C4-2B (cell line): ENCODE measurements around the gene TXNDC8.

Experiments
- H3K27ac ChIP-seq: fragments of 450-650 bp; 2 replicates; pipeline ENCODE4 v1.5.1; 2017
- ZFX ChIP-seq: fragments of 450-650 bp; IDR thresholded peaks from 2 replicates; pipeline ENCODE4 v1.6.1; 2017
- TF ChIP-seq, protein P1 (sequence below): fragments of 450-650 bp; conservative IDR thresholded peaks from 2 replicates; pipeline ENCODE4 v1.5.1; 2017; ENCODE audit warnings: mild to moderate bottlenecking

The TXNDC8 gene

DNA sequence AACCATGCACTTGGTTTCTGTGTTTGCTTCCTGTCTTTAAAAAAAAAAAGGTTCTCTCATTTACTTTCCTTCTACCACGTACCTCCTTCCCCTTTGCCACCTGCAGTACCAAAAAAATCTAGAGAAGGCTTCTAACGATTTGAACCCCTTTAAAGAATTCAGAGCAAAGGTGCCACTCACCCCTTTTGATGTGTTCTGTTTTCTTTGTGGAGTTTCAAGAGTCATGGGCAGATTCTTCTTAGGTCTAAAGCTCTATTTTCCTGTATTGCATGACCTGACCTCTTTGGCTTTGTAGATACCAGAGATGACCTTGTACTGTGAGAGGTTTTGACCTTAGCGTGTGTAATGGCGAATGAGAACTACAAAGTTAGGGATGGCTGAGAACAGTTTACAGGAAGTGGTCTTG lies 29.0 kb downstream of the TXNDC8 start:
- TF ChIP-seq ZFX: no peak
- TF ChIP-seq, protein P1, sequence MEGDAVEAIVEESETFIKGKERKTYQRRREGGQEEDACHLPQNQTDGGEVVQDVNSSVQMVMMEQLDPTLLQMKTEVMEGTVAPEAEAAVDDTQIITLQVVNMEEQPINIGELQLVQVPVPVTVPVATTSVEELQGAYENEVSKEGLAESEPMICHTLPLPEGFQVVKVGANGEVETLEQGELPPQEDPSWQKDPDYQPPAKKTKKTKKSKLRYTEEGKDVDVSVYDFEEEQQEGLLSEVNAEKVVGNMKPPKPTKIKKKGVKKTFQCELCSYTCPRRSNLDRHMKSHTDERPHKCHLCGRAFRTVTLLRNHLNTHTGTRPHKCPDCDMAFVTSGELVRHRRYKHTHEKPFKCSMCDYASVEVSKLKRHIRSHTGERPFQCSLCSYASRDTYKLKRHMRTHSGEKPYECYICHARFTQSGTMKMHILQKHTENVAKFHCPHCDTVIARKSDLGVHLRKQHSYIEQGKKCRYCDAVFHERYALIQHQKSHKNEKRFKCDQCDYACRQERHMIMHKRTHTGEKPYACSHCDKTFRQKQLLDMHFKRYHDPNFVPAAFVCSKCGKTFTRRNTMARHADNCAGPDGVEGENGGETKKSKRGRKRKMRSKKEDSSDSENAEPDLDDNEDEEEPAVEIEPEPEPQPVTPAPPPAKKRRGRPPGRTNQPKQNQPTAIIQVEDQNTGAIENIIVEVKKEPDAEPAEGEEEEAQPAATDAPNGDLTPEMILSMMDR: no peak
- no peak overlapping the region for H3K27ac ChIP-seq

DNA sequence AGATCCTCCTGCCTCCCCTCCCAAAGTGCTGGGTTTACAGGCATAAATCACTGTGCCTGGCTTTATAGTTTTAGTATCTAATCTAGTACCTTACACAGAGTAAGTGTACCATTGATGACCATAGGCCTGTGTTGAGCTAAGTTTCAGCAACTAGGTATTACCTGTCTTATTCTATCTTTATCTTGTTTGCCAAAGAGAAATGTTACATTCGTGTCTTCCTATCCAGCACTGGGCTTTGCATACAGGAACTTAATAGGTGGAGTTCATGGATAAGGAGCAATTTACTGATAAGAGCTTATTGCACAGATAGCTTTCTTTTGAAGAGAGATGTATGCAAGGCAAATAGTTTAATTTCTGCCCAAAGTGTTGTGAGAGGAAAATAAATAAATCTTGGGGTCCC lies 30.5 kb downstream of the TXNDC8 start:
- TF ChIP-seq, protein P1: no peak
- no peak for TF ChIP-seq ZFX

DNA sequence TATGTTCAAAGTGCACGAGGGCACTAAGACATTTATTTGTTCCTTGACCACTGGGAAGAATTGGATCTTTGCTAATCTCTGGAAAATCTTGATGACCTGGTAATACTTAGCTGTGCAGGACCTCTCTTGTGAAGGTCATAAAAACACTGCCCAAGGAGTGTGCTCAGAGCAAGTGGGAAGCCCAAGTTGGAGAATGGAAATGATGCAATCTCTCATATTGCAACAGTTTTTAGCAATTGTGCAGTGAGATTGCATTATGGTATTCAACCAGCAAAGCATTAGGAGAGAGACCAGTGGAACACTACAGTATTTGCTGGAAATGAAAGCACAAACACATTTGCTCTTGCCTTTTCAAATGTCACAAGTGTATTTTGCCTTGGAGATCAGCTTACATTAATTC lies 34.5 kb downstream of the TXNDC8 start:
- no peak for TF ChIP-seq ZFX
- TF ChIP-seq, protein P1: no peak

More for the DNA sequence above, 30.5 kb downstream of the TXNDC8 start:
- H3K27ac ChIP-seq: no peak overlapping the region

DNA sequence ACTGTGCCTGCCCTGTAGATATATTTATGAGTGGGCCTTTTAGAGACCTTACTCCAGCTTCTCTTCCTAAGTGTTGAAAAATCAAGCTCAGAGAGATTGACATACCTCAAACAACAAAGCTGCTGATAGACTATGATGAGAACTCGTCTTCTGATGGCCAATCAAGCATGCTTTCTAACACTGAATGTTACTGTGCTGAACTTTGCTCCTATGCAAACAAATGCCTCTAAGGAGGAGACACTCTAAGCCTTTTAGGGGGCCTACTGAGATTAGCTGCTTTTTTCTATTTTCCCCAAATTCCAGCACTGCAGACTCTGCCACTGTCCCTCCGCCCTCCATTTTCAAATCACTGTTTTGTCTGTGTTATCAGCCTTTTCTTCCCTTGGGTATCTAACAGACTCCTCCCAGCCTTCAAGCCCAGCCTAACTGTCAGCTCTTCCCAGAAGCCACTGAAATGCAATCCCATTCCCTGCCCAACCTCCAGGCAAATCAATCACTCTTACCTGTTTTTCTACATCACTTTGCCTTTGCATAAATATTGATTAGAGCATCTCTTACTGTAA lies 39.5 kb downstream of the TXNDC8 start:
- H3K27ac ChIP-seq: no peak overlapping the region
- TF ChIP-seq, protein P1: no peak
- TF ChIP-seq ZFX: no peak

More for the DNA sequence above, 34.5 kb downstream of the TXNDC8 start:
- no peak overlapping the region for H3K27ac ChIP-seq

DNA sequence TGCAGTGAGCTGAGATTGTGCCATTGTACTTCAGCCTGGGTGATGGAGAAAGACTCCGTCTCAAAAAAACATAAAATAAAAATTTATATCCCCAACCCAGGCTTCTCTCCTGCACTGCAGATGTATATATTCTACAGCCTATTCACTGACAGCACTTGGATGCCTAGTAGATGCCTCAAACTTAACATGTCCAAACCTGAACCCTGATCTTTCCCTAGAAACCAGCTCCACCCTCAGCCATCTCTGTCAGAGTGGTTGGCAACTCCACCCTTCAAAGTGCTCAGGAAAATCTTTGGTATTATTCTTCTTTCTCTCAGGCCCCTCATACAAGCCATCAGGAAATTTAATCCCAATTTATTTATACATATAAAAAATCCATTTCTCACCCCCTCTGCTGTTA lies 44.4 kb downstream of the TXNDC8 start:
- H3K27ac ChIP-seq: no peak overlapping the region
- TF ChIP-seq, protein P1: no peak
- TF ChIP-seq ZFX: no peak

DNA sequence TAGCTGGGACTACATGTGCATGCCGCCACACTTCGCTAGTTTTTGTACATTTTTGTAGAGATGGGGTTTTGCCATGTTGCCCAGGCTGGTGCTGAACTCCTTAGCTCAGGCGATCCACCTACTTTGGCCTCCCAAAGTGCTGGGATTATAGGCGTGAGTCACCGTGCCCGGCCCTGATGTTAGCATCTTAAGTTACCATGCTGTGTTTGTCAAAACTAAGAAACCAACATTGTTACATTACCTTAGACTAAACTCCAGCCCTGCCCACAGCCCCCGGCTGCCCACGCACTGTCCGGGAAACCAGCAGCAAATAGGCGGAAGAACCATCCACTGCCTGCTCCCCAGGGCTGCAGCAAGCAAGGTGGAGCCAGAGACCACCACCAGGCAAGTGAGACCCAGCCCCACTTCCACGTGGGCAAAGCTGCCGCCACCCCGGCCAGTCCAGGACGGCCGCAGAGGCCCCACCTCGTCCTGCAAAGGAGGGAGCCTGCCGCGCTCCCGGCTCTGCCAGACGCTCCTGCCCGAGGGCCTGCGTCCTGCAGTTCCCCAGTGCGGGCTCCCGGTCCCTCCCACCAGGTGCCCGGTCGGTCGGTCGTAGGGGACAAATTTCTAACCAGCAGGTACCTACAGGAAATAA lies 45.6 kb downstream of the TXNDC8 start:
- no peak overlapping the region for H3K27ac ChIP-seq
- TF ChIP-seq, protein P1: no peak
- no peak for TF ChIP-seq ZFX

DNA sequence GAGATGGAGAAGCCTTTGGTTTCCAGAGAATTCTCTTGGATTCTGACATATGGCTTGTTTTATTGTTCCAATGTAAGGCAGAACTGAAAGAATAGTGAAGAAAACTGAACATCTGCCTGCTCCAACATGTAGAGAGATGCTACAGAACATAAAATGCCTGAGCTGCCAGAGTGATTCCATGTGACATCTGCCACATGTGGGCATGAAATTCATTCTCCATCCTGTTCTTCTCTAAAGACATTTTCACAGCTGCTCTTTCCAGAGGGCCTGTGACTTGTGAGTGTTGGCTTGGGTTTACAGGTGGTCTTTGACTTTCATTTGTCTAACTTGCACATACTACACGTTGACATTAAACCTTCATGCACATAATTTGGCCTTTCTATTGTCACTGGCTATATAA lies 47.7 kb downstream of the TXNDC8 start:
- no peak overlapping the region for H3K27ac ChIP-seq
- TF ChIP-seq, protein P1: no peak
- no peak for TF ChIP-seq ZFX
